Midbrain (tissue), 1 donor: Measurements from ENCODE around the gene AFAP1L2.

ENCODE experiments used
- DNase-seq: peaks from one replicate; lab custom pipeline; 2025; lab: John Stamatoyannopoulos, UW

Gene AFAP1L2, protein sequence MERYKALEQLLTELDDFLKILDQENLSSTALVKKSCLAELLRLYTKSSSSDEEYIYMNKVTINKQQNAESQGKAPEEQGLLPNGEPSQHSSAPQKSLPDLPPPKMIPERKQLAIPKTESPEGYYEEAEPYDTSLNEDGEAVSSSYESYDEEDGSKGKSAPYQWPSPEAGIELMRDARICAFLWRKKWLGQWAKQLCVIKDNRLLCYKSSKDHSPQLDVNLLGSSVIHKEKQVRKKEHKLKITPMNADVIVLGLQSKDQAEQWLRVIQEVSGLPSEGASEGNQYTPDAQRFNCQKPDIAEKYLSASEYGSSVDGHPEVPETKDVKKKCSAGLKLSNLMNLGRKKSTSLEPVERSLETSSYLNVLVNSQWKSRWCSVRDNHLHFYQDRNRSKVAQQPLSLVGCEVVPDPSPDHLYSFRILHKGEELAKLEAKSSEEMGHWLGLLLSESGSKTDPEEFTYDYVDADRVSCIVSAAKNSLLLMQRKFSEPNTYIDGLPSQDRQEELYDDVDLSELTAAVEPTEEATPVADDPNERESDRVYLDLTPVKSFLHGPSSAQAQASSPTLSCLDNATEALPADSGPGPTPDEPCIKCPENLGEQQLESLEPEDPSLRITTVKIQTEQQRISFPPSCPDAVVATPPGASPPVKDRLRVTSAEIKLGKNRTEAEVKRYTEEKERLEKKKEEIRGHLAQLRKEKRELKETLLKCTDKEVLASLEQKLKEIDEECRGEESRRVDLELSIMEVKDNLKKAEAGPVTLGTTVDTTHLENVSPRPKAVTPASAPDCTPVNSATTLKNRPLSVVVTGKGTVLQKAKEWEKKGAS

DNA sequence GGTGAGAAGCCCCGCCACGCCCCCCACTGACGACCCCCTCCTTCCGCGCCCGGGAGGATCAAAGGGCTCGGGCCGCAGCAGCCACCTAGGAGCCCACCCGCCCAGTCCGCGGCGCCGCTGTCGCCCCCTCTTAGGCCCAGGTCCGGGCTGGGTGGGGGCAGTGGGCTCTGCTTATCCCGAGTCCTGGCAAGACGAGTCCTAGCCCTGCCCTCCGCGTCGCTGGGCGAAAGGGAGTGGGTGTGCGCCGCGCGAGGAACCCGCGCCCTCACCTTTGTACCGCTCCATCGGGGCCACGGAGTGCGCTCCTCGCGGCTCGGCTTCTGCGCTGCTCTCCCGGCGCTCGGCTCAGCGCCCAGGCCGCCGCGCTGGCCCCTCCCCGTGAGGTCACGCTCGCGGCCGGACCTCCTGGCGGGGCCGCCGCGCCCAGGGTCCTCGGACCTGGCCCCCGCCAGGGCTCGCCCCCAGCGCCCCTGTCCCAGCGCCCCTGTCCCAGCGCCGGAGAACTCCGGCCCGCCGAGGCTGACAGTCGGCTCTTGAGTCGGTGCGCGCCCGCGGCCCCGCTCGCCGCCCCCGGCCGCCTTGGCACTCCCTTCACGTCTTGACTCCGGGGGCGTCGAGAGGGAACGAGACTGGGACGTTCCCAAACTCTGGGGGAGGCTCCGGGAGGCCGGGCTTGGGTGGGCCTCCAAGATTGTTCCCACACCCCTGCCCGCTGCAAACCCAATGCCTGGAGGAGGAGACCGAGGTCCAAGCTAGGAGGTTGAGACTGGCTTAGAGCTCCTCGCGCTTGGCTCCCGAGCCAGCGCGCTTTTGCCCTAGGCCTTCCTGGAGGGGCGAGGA lies at the start of gene AFAP1L2:
Gene AFAP1L2, minus strand, starts transcription at position 332 of the 840 bp plus-strand sequence. Its CDS starts 47 bp downstream, at position 285.
- DNase-seq, result no peak

DNA sequence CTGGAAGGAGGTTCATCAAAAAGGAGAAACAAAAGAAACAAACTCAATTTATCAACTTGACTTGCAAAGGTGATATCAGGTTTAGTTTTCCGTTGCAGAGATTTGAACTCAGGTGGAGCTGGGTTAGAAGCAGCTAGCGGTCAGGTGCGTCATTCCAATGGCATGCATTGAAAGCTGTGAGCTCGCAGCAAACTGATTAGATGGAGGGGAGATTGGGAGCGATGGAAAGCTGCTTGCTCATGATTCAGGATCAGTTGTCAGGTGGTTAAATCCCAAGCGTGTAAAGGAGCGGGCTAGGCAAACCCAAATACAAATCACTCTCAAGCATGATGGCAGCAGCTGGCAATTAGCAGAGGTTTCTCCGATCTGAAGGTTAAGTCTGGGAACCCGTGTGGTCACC lies 49.3 kb upstream of the AFAP1L2 start:
- DNase-seq, result no peak

DNA sequence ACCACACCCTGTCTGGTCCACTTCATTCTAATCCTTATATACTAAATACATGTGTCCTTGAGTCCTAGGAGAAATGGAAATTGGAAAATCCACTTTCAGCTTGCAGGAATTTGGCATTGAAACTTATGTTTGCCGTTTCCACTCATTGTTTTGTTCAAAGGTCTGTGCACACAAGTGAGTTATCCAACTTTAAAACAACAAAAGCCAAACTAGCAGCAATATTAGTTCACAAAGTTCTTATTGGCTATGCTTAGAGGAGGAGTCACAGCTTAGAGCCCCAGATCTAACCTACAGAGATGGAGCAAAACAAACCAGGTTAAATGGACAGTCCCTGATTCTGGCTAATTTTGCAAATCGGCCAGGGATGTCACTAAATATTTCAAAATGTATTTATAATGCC lies 44.6 kb upstream of the AFAP1L2 start:
- DNase-seq, result no peak

DNA sequence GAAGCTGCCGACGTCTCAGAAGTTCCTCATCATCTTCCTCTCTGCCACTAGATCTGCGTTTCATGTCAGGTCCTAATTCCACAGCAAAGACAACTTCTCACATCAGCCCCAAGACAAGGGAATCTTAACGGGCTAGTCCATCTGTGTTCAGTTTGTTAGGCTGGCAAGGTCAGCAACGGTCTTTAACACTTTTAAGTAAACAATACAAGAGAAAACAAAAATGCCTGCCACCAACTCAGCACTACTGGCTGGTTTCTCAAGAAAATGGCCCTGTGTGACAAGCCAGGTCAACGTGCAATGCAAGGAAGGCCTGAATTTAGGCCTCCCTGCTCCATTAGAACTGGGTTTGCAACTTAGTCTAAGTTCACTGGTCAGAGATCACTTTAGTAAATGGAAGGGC lies 41.0 kb upstream of the AFAP1L2 start:
- DNase-seq, result no peak

DNA sequence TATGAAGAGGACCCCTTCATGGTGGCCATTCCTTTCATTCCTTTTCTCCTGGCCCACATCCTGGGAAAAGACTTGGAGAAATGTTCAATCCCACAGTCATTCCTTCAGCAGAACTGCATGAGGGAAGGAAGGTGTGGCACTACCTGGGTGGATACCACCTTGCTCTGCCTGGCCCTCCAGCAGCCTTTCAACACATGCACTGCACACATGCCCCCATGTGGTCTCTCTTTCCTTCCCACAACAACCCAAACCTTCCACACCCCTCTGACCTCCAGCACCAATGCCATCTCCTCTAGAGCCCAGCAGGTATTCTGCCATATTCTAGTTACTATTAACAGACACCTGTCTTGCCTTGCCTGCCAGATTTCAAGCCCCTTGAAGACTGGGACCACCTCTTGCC lies 40.5 kb upstream of the AFAP1L2 start:
- DNase-seq, result no peak

DNA sequence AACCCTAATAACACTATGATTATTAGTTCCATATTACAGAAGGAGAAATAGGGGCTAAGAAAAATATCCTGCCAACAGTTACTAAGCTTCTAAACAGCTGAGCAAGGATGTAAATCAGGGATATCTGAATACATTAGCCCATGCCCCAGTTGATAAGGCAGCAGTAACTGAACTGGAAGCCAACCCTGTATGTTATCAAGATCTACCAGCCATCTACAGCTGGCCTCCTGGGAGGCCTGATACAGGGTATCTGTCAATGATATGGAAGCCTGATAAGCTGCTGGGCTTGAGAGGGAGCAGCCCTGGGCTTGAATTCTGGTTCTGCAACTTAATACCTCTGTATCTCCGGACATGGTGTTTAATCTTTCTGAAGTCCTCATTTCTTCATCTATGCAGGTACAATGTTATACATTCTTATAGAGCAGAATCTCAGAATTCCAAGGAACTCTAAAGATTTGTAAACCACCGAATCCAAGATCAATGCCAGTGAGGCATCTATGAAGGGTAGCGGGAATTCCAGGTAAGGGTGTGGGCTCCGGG lies 37.9 kb upstream of the AFAP1L2 start:
- no peak for DNase-seq

DNA sequence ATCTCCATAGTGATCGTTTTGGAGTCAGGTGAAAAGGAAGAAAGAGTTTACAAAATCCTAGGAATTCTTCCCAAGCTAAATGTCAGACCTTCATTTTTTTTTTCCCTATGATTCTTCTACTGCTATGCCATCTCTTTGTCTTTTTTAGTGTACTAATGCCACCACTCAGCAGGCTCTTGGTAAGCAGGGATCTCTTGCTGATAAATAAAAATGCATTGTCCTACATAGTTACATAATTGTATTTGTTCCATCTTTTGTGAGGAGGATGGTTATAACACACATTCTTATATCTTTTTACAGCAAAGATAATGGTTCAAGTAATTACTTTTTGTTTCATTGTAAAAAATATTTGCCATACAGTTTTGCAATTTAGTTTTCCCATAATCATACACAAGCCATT lies 36.8 kb upstream of the AFAP1L2 start:
- no peak for DNase-seq

DNA sequence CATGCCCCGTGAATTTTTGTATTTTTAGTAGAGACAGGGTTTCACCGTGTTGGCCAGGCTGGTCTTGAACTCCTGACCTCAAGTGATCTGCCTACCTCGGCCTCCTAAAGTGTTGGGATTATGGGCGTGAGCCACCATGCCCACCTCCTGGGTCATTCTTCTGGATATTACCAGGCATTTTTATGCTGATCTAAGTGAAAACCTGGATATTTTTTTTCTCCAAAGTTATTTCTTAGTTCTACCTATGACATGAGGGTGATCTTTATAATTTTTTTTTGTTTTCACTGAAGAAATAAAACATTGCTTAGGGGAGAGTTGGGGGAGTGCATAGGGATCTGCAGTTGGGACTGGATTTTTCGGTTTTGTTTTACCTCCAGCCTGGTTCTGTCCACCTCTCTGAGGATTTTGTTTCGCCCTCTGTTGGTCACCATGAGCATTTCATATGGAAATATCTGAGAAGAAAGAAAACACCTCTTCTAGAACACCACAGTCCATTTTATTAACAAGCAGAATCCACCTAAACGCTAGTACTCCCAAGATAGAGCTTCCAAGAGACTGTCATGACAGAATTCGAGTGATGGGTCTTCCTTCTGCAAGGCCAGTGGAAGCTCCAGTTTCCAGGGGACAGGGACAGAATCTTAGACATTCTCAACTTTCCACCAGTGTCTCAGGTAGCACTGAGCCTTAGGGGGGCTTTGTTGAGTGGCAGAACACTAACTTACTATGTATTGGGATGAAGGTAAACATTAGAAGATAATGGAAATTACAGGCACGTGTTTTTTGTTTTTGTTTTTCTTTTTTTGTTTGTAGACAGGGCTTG lies 33.4 kb upstream of the AFAP1L2 start:
- DNase-seq, result no peak

DNA sequence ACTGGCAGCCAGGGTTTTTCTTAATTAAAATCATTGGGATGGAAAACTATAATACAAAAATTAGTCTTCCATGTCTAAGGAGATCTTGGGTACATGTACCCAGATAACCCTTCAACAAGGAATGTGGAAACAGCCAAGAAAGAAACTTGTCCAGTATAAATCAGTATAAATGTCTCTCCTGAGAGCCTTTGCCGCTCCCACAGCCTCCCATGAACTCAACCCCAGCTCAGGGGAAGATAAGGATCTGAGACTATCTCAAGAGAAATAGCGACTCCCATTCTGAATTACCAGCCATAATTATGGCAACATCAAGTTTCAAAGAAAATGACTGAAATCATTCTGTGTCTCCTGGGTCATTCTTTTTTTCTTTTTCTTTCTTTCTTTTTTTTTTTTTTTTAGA lies 32.6 kb upstream of the AFAP1L2 start:
- DNase-seq, result no peak

DNA sequence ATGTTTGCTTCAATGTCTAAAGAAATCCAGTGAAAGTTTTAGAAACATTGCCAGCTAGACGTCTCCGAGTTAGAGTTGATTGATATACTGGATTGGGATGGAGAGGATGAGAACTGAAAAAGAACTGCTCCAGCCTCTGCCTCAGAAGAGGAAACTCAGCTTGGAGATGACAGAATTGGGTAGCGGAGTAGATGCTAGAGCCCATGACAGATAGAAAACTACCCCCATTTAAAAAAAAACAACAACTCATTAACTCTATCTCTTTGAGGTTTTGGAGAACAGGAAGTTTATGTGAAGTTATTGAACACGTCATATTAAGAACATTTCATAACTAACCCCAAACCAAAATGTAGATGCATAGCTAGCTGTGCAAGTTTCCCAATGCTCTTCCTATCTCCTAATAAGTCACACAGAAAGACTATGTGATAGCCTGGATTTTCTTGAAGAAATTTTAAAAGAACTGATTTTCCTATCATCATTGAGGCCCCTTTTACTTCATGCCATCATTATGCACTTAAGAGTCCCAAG lies 28.3 kb upstream of the AFAP1L2 start:
- DNase-seq, result no peak

DNA sequence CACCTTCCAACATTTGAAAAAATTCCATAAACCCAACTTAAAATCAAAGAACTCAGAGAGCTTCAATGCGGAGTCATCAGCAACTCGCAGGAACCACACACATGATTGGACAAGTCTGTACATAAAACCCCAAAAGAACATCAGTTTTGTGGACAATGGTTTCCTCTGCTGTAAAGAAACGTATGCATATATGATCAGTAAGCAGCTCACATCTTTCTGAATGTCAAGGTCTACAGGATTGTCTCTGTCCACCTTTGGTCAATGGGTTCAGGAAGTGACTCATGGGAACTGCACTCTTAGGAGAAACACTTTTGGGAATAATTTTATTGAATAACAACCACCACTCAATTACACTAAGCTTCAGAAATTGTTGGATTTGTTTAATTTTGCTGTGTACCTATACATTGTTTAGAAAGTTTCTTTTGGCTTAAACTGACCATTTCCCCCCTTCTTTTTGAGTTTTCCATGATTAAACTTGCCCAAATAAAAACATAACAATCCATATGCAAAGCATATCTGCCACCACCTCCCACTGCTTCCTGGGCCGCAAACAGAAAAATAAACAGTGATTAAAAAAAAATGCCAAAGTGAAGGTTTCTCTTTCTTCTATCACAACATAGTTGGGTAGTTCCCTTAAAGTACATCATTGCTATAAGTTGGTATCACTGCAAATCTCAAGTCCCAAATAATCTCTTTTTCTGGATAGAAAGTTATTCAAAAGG lies 27.3 kb upstream of the AFAP1L2 start:
- no peak for DNase-seq

DNA sequence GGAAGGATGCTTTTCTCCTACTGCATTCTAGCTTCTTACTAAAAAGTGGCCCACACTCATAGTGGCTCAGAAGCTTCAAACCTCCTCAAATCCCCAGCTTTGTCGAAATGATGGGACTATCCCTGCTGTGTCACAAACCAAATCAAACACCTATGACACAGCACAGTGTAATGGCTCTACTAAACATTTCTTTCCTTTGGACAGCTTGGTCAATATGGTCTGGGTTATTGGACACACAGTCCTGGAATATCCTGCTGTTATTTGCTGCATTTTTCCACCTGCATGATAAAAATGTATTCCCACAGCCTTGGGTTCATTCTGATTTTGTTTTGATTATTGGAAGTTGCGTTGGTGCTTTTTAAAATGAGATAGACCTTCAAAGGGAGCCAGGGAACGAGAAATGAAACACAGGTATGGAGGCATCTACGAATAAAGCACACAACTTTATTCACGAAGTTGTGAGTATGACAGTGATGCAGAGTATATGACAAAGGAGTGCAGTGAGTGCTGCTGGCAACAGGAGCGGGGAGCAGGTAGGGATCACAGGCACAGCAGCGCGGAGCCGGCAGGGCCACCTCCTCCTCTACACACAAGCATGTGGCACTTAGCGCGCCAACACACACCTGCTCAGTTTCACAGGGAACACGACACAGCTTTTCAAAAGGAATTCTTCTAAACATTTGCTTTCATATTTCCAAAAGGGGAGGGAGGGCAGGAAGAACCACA lies 26.5 kb upstream of the AFAP1L2 start:
- DNase-seq, result no peak

DNA sequence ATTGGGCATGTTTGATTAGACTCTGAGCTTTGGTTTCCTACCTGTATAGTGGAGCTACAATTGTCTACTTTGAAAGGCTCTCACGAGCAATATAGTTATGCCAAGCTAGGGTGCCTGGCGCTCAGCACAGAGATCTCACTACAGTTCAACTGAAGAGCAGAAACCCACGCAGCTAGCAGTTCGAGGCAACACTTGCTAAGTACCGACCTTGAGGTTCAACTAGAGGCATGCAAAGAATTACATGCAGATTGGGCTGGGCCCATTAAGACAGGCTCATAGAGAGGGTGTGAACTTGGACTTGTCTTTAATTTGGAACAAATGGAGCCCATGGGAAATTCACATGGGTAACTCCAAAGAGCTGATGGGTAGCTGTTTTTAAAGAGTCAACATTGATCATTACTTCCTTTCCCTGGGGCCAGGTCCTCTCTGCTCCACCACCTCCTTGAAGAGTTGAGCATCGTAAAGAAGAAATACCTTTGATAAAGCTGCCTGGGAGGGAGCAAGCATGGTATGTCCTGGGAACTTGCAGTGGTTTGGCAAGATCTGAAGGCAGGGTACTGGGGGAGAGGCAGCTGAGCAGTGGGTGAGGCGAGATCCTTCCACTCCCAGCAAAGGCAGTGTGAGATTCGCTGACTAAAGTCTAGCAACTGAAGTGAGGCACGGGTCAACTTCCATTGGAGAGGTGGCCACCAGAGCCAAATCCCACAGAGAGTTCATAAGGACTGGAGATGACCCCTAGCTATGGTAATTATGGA lies 25.5 kb upstream of the AFAP1L2 start:
- DNase-seq, result no peak

DNA sequence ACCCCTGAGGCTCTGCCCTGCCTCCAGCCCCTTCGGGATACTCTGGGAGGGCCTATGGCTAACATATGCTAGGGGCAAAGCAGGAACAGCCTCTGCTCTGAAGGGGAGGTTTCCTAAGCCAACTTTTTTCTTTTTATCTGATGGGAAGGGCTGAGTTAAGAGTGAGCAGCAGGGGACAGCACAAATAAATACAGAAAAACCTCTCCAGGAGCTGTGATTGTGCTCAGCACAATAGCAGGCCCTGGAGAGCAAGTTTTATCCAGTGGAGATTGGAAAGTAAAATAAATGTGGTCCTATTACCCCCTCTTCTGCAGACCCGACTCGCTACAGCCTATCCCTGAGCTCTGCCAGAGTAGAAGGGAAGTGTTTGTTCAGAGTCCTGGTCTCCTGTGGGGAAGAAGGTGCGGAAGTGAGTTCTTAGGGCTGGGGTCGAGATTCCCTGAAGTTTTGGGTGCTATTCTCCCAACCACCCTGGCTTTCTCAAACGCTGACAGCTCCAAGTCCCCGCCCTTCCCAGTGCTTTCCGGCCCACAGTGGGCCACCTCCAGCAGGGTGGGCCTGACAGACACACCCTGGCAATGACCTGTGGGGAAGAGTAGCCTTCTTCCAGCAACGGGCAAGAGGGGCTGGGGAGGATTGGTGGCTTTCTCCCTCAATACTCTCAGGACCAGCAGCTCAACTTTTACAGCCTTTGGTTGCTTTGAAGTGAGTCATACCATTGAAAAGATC lies 23.0 kb upstream of the AFAP1L2 start:
- DNase-seq, result no peak

DNA sequence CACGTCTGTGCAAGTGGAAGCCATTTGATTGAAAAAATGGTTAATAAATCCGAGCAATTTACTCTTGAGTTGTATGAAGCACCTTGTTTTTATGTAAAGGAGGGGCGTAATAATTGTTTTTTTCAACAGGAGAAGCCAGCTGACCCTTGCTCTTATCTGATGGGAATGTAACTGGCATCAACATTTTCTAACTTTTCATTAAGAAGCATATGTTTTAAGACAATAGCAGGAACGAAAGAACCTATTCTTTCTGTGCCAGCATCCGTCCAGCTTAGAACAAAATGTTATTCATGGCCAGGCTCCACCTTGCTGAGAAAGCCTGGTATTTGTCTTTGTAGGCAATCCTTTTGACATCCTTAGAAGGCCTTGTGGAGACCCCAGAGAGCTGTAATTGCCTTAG lies 22.2 kb upstream of the AFAP1L2 start:
- DNase-seq, result no peak

DNA sequence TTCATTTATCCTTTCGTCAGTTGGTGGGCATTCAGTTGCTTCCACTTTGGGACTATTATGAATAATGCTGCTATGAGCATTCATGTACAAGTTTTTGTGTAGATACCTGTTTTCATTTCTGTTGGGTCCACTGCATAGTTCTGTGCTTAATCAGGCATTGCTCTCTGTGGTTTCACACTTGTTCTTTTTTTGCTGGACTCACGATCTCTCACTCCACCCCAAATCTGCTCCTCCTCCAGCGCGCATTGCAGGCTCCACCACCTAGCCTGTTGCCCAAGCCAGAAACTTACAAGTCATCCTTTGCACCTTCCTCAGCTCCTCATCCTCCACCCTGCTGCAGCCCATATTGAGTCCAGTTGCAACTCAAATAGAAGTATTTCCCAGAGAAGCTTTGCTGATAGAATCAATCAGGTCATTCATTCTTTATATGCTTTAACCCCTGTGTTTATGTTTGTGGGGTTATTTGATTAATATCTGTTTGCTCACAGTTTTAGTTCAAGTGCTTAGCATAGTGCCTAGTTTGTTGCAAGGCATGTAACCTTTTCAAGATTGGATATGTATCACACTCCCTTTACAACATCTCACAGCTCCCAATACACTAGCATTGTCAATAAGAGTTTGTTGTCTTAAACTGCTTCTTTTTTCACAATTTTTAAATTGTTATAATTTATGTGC lies 16.6 kb upstream of the AFAP1L2 start:
- no peak for DNase-seq

DNA sequence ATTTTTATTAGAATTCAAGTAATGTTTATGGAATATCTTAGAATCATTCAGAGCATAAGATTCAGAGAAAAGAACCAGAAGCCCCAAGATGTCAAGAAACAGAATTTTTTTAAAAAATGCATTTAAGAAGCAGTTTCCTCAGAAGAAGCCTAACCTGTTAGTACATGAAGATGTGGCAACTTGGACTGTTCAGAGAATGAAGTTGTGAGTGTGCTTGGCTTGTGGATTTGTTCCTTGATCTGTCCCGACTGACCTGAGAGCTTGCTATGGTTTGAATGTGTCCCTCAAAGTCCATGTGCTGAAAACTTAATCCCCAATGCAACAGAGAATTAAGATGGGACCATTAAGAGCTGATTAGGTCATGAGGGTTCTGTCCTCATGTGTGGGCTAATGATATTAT lies 13.8 kb upstream of the AFAP1L2 start:
- no peak for DNase-seq
